Gastrocnemius medialis (tissue), 4 donors: ENCODE measurements around the gene HPCAL1.

Source experiments
- POLR2A ChIP-seq, 2 donors: fragments of 450-650 bp; IDR thresholded peaks; one replicate each; pipeline ENCODE4 v1.6.1; 2017; ENCODE audit warnings: antibody characterized with exemption in 2 of 2, mild to moderate bottlenecking in 2 of 2, moderate library complexity in 2 of 2
- TF ChIP-seq, protein P1 (sequence below), 5 experiments: fragments of 450-650 bp in 3 of 5; fragments of 200-600 bp in 2 of 5; sonication (generic) in 2 of 5; IDR thresholded peaks in 4 of 5; conservative IDR thresholded peaks in 1 of 5; 1 replicate in 4 of 5; 2 replicates in 1 of 5; pipeline ENCODE4 v1.5.1; 2016 to 2019; ENCODE audit warnings: antibody characterized with exemption in 5 of 5, mild to moderate bottlenecking in 3 of 5, moderate library complexity in 3 of 5

DNA sequence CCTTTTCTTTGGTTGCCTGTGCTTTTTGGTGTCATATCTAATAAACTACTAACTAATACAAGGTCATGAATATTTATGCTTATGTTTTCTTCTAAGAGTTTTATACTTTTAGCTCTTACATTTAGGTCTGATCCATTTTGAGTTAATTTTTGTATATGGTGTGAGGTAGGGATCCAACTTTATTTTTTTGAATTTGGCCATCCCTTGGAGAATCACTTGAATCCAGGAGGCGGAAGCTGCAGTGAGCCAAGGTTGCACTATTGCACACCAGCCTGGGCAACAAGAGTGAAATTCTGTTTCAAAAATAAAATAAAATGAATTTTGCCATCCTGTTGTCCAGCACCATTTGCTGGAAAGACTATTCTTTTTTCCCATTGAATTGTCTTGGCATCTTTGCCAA, 8.6 kb upstream of the HPCAL1 start:
- TF ChIP-seq, protein P1, sequence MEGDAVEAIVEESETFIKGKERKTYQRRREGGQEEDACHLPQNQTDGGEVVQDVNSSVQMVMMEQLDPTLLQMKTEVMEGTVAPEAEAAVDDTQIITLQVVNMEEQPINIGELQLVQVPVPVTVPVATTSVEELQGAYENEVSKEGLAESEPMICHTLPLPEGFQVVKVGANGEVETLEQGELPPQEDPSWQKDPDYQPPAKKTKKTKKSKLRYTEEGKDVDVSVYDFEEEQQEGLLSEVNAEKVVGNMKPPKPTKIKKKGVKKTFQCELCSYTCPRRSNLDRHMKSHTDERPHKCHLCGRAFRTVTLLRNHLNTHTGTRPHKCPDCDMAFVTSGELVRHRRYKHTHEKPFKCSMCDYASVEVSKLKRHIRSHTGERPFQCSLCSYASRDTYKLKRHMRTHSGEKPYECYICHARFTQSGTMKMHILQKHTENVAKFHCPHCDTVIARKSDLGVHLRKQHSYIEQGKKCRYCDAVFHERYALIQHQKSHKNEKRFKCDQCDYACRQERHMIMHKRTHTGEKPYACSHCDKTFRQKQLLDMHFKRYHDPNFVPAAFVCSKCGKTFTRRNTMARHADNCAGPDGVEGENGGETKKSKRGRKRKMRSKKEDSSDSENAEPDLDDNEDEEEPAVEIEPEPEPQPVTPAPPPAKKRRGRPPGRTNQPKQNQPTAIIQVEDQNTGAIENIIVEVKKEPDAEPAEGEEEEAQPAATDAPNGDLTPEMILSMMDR (IDR thresholded peaks at IDR 0.05 in 4 of 5, conservative IDR thresholded peaks at IDR 0.05 in 1 of 5), result no peak
- TF ChIP-seq POLR2A (IDR thresholded peaks at IDR 0.05), result no peak
